ENCODE data around the gene ZNF367.

GRCh38 chr9:96350866-96351265 lies 67.3 kb downstream of the ZNF367 start:
- TF ChIP-seq GATA3 (IDR thresholded peaks at IDR 0.05; ENCODE audit: low read depth, low read length), result no peak
- no peak for TF ChIP-seq GATA2 (IDR thresholded peaks at IDR 0.05; ENCODE audit: low read depth, low read length)
